Activated naive CD8-positive, alpha-beta T cell (primary cell): Measurements from ENCODE around the gene GDPD3.
A peak's percentile ranks its signal among the peaks of the same experiment; 100 is the strongest.

Experiments
- H3K27ac Mint-ChIP-seq: one replicate; pipeline ENCODE4 v1.8.0; 2021; ENCODE audit warnings: mixed read lengths
- H3K27me3 Mint-ChIP-seq: one replicate; pipeline ENCODE4 v1.8.0; 2021; ENCODE audit warnings: mixed read lengths
- H3K36me3 Mint-ChIP-seq: one replicate; pipeline ENCODE4 v1.8.0; 2021; ENCODE audit warnings: mixed read lengths
- H3K4me1 Mint-ChIP-seq: one replicate; pipeline ENCODE4 v1.8.0; 2021; ENCODE audit warnings: low read depth, mixed read lengths
- H3K4me3 Mint-ChIP-seq: one replicate; pipeline ENCODE4 v1.8.0; 2021; ENCODE audit warnings: mild to moderate bottlenecking, mixed read lengths
- H3K9me3 Mint-ChIP-seq: one replicate; pipeline ENCODE4 v1.8.0; 2021; ENCODE audit warnings: low read depth, mixed read lengths

The GDPD3 gene

GRCh38 chr16:30082545-30083090, 30.7 kb downstream of the GDPD3 start:
- Mint-ChIP-seq H3K9me3 (no peaks in the 10 kb centered on the region), H3K36me3 (peaks cover 4% of the 10 kb centered on the region), H3K4me1 (peaks cover 23% of the 10 kb centered on the region), H3K27ac (no peak overlapping the region), H3K4me3 (no peak overlapping the region), H3K27me3 (no peaks in the 10 kb centered on the region)

- no peaks in the 10 kb centered on the region for H3K27me3 Mint-ChIP-seq
- peak overlapping the region; percentile 22 for H3K27ac Mint-ChIP-seq
- H3K4me1 Mint-ChIP-seq = peaks cover 44% of the 10 kb centered on the region
- no peak overlapping the region for H3K4me3 Mint-ChIP-seq
- no peaks in the 10 kb centered on the region for H3K9me3 Mint-ChIP-seq
- H3K36me3 Mint-ChIP-seq = peaks cover 7% of the 10 kb centered on the region
Observed at GRCh38 chr16:30079480-30079879, 33.9 kb downstream of the GDPD3 start.

DNA sequence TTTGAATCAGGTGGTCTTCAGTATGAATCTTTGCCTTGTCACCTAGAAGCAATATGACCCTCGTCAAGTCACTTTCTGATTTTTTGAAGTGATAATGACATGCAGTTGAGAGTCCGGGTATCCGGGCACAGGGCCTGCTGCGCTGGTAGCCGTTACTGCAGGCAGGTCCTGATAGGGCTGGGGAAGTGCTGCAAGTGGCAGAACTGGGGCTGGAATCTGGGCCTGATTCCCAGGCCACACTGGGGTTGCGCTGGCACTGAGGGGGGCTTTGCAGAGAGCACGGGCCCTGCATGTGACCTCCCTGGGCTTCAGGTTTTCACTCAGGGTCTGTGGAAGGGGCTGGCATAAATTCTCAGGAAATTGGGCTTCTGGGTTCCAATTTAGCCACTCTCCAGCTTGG, 34.6 kb downstream of the GDPD3 start:
- Mint-ChIP-seq H3K4me1 (peaks cover 44% of the 10 kb centered on the region), H3K4me3 (no peak overlapping the region), H3K27ac (peak overlapping the region; percentile 72), H3K36me3 (peaks cover 7% of the 10 kb centered on the region), H3K27me3 (no peaks in the 10 kb centered on the region), H3K9me3 (no peaks in the 10 kb centered on the region)

GRCh38 chr16:30077656-30078055, 35.7 kb downstream of the GDPD3 start:
- Mint-ChIP-seq H3K27ac (peak overlapping the region; percentile 90), H3K27me3 (no peaks in the 10 kb centered on the region), H3K9me3 (no peaks in the 10 kb centered on the region), H3K4me3 (peak overlapping the region; percentile 95), H3K36me3 (peaks cover 4% of the 10 kb centered on the region), H3K4me1 (peaks cover 40% of the 10 kb centered on the region)

DNA sequence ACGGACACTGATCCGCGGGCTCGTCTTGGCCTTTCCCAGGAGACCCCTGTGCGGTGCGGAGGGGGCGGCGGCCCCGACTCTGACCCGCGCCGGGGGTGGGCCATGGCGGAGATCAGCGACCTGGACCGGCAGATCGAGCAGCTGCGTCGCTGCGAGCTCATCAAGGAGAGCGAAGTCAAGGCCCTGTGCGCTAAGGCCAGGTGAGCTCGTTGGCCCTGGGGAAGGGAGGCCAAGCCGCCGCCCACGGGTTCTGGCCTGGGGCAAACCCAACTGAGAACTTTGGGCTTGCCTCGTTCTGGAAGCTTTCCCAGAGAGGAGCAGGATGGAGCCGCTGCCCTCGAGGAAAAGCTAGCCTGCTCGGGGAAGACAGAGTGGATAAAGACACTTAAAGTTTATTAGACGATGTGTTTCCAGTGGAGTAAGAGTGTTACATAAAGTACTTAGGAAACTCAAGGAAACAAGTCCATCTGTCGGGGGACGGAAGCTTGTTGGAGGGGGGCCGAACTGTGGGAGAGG, 37.0 kb downstream of the GDPD3 start:
- H3K36me3 Mint-ChIP-seq = peaks cover 5% of the 10 kb centered on the region
- H3K4me1 Mint-ChIP-seq = peaks cover 42% of the 10 kb centered on the region
- peak overlapping the region; percentile 90 for H3K27ac Mint-ChIP-seq

GRCh38 chr16:30075503-30076275, 37.6 kb downstream of the GDPD3 start, which contains the start of gene PPP4C:
Gene PPP4C, plus strand, starts transcription at chr16:30075994. Its CDS starts 384 bp downstream, at chr16:30076378.
- Mint-ChIP-seq H3K9me3 (no peaks in the 10 kb centered on the region), H3K27ac (peak within 1 kb of the TSS; percentile 91), H3K27me3 (no peaks in the 10 kb centered on the region), H3K4me3 (peak within 1 kb of the TSS; percentile 95), H3K4me1 (peaks cover 42% of the 10 kb centered on the region), H3K36me3 (peaks cover 5% of the 10 kb centered on the region)

More for the DNA sequence above, 37.0 kb downstream of the GDPD3 start:
- Mint-ChIP-seq H3K4me3 (peak overlapping the region; percentile 95), H3K27me3 (no peaks in the 10 kb centered on the region), H3K9me3 (no peaks in the 10 kb centered on the region)

DNA sequence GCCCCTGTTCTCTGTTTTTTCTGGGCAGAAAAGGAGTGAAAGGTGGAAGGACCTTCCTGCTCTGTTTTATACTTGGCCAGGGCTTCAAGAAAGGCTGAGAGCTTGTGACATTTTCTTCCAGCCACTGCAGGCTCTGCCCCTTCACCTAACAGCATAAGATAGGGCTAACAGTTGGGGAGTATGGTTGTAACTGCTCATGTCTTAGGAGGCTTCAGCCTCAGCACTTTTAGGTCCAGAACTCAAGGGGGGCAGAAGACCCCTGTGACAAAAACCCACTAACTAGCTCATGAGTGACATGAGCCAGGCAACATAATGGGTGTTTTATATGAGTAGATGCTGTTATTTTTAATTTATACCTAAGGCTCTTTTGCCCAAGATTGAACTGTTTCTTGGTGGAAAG, 42.8 kb downstream of the GDPD3 start:
- peaks cover 39% of the 10 kb centered on the region for H3K4me1 Mint-ChIP-seq
- no peaks in the 10 kb centered on the region for H3K9me3 Mint-ChIP-seq
- peaks cover 2% of the 10 kb centered on the region for H3K36me3 Mint-ChIP-seq
- peak overlapping the region; percentile 46 for H3K27ac Mint-ChIP-seq
- no peaks in the 10 kb centered on the region for H3K27me3 Mint-ChIP-seq
- H3K4me3 Mint-ChIP-seq = no peak overlapping the region

GRCh38 chr16:30069611-30070462, 43.5 kb downstream of the GDPD3 start:
- no peaks in the 10 kb centered on the region for H3K27me3 Mint-ChIP-seq
- peak overlapping the region; percentile 50 for H3K27ac Mint-ChIP-seq
- H3K36me3 Mint-ChIP-seq = peaks cover 2% of the 10 kb centered on the region
- H3K4me3 Mint-ChIP-seq = peak overlapping the region; percentile 27
- H3K4me1 Mint-ChIP-seq = peaks cover 36% of the 10 kb centered on the region
- no peaks in the 10 kb centered on the region for H3K9me3 Mint-ChIP-seq

DNA sequence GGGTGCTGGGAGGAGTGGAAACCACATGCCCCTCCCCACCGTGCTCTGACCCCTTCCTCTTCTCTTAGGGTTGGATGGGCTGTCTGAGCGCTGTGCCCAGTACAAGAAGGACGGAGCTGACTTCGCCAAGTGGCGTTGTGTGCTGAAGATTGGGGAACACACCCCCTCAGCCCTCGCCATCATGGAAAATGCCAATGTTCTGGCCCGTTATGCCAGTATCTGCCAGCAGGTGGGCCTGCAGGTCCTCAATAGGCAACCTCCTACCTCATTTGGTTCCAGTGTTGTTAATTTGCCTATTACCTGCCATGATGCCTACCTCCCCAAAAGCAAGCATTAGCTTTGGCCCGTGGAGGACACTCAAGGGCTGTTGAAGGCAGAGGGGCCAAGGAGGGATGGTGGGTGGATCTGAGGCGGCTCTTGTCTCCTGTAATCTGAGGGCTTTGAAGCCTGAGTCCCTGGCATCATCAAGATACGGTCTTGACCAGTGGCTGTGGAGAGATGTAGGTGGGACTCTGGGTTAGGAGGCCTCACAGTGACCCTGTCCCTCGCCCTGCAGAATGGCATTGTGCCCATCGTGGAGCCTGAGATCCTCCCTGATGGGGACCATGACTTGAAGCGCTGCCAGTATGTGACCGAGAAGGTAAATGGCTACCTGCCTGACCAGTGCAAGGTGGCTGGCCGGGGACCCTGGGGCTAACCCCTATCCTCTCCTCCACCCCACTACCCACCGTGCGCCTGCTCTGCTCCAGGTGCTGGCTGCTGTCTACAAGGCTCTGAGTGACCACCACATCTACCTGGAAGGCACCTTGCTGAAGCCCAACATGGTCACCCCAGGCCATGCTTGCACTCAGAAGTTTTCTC, 44.4 kb downstream of the GDPD3 start:
- Mint-ChIP-seq H3K4me1 (peaks cover 35% of the 10 kb centered on the region), H3K4me3 (peak overlapping the region; percentile 77), H3K27ac (peak overlapping the region; percentile 90), H3K27me3 (no peaks in the 10 kb centered on the region), H3K9me3 (no peaks in the 10 kb centered on the region), H3K36me3 (peaks cover 2% of the 10 kb centered on the region)

DNA sequence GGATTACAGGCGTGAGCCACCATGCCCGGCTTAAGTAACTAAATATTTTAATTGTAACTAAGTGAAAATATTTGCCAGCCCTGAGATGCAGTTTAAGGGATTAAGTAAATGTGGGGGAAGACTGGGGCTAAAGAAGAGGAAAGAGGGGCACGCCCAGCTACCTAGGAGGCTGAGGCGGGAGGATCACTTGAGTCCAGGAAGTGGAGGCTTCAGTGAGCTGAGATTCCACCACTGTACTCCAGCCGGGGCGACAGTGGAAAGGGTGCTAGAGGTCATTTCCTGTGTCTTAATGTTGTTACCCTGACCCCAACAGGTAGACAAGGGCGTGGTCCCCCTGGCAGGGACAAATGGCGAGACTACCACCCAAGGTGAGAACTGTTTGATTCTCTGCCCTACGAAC, 45.0 kb downstream of the GDPD3 start:
- H3K27ac Mint-ChIP-seq = peak overlapping the region; percentile 90
- no peaks in the 10 kb centered on the region for H3K27me3 Mint-ChIP-seq
- H3K4me3 Mint-ChIP-seq = peak overlapping the region; percentile 77
- peaks cover 40% of the 10 kb centered on the region for H3K4me1 Mint-ChIP-seq
- no peaks in the 10 kb centered on the region for H3K9me3 Mint-ChIP-seq
- peaks cover 2% of the 10 kb centered on the region for H3K36me3 Mint-ChIP-seq

DNA sequence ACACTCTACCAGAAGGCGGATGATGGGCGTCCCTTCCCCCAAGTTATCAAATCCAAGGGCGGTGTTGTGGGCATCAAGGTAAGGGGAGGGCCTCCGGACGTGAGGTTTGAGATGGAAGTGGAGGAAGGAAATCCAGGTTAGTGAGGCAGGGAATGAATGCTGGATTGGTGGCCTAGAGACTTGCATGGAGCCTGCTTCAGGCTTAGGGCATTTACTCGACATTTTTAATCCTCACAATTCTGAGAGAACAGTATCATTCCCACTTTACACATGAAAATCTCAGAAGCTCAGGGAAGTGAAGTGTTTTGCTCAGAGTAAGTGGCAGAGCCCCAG, 45.8 kb downstream of the GDPD3 start:
- H3K9me3 Mint-ChIP-seq = no peaks in the 10 kb centered on the region
- peak overlapping the region; percentile 100 for H3K4me3 Mint-ChIP-seq
- no peaks in the 10 kb centered on the region for H3K27me3 Mint-ChIP-seq
- peak overlapping the region; percentile 97 for H3K27ac Mint-ChIP-seq
- peaks cover 40% of the 10 kb centered on the region for H3K4me1 Mint-ChIP-seq
- peaks cover 2% of the 10 kb centered on the region for H3K36me3 Mint-ChIP-seq

DNA sequence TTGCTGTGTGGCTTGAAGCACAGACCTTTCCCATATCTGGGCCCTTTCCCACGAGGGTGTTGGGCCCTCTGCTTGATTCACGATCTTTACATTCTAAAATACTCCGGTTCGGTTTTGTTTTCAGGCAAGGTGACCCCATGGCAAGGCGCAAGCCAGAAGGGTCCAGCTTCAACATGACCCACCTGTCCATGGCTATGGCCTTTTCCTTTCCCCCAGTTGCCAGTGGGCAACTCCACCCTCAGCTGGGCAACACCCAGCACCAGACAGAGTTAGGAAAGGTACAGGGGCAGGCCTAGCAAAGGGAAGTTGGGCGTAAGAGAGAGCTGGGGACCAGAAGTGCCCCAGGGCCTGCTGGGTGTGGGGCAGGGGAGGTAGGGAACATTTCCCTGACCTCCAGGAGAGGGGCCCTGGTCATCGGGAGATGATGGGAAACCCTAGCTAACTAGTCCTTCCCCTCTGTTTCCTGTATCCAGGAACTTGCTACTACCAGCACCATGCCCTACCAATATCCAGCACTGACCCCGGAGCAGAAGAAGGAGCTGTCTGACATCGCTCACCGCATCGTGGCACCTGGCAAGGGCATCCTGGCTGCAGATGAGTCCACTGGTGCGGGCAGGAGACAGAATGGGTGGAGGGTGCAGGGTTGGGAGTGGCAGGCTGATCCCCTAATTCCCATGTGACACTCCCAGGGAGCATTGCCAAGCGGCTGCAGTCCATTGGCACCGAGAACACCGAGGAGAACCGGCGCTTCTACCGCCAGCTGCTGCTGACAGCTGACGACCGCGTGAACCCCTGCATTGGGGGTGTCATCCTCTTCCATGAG, 46.4 kb downstream of the GDPD3 start:
- Mint-ChIP-seq H3K36me3 (no peaks in the 10 kb centered on the region), H3K27ac (peak overlapping the region; percentile 97), H3K4me3 (peak overlapping the region; percentile 100), H3K4me1 (peaks cover 38% of the 10 kb centered on the region), H3K9me3 (no peaks in the 10 kb centered on the region), H3K27me3 (no peaks in the 10 kb centered on the region)

DNA sequence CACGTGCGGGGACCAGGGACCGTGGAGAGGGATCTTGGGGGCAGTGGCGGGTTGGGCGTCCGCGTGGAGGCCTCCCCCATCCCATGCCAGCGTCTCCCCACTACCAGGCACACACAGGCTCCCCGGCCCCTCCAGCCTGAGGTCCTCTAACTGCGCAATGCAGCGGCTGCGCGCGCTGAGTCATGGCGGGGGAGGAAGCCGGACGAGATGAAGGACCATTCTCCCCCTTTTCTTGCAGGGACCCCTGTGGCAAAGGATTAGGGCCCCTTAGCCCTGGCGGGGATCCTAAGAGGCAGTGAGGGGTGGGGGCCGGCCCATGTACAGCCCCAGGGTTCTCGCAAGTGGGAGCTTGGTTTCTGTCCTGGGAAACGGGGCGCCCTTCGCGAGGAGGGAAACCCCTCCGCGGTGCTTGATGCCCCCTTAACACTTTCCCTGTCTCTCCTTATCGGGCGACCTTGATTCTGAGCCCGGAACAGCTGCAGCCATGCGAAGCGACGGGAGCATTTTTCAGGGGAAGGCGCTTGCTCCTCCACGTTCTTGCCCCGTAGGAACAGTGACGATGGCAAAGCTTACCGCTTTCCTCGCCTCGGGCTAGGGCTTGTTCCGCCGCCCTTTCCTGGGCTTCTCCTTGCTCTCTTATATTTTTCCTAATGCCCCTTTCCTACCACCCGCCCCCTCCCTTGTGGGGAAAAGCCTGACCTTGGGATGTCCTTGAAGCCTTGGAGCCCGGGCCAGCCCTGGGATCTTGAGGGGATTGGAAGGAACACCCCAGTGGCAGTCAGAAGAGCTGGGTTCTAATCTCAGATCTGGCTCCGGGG, 47.2 kb downstream of the GDPD3 start:
- peak overlapping the region; percentile 100 for H3K4me3 Mint-ChIP-seq
- no peaks in the 10 kb centered on the region for H3K9me3 Mint-ChIP-seq
- no peaks in the 10 kb centered on the region for H3K27me3 Mint-ChIP-seq
- H3K4me1 Mint-ChIP-seq = peaks cover 36% of the 10 kb centered on the region
- peak overlapping the region; percentile 97 for H3K27ac Mint-ChIP-seq
- no peaks in the 10 kb centered on the region for H3K36me3 Mint-ChIP-seq
